Calu3 (cell line): ENCODE measurements around the gene FKBP3. TPM values are rescaled to one million over a fixed set of nuclear protein-coding genes. Genes with fewer than 3 reads are reported as not detected.

Experiments used
- BruUV-seq: library from RNA; stranded (reverse); fragments of 400-500 nt; replicated peaks from 2 replicates; lab custom pipeline; 2021; lab: Mats Ljungman, UMichigan
- CTCF ChIA-PET: fragments of 300-600 bp; sonication (Branson Sonifier 250); formaldehyde crosslinking; loops from one replicate; lab custom pipeline; 2022; ENCODE audit warnings: antibody characterized with exemption; lab: Charles Lee
- DNase-seq: peaks from one replicate; pipeline ENCODE4 v3.0.0; 2022
- H3K27ac Mint-ChIP-seq: one replicate; pipeline ENCODE4 v1.8.0; 2022; ENCODE audit warnings: mixed read lengths; ENCODE audit not compliant: unreplicated experiment
- H3K27me3 Mint-ChIP-seq: one replicate; pipeline ENCODE4 v1.8.0; 2022; ENCODE audit warnings: mixed read lengths; ENCODE audit not compliant: unreplicated experiment
- H3K36me3 Mint-ChIP-seq: one replicate; pipeline ENCODE4 v1.8.0; 2022; ENCODE audit warnings: mild to moderate bottlenecking, moderate library complexity, mixed read lengths; ENCODE audit not compliant: insufficient read depth, unreplicated experiment
- H3K4me1 Mint-ChIP-seq: one replicate; pipeline ENCODE4 v1.8.0; 2022; ENCODE audit warnings: mild to moderate bottlenecking, low read depth, mixed read lengths; ENCODE audit not compliant: unreplicated experiment
- H3K4me3 Mint-ChIP-seq: one replicate; pipeline ENCODE4 v1.8.0; 2022; ENCODE audit warnings: mild to moderate bottlenecking, low read depth, moderate library complexity, mixed read lengths; ENCODE audit not compliant: unreplicated experiment
- H3K9me3 Mint-ChIP-seq: one replicate; pipeline ENCODE4 v1.8.0; 2022; ENCODE audit warnings: low read depth, mixed read lengths; ENCODE audit not compliant: unreplicated experiment
- CTCF ChIP-seq: fragments of 200-600 bp; IDR thresholded peaks from one replicate; pipeline ENCODE4 v1.8.0; 2022; ENCODE audit warnings: antibody characterized with exemption; ENCODE audit not compliant: unreplicated experiment
- intact Hi-C: fragments of 100-400 bp; cut with micrococcal nuclease; formaldehyde crosslinking; loops from one replicate; pipeline ENCODE4 v1.10.0; 2022; ENCODE audit not compliant: unreplicated experiment
- total RNA-seq: library from RNA; stranded (reverse); gene quantifications from 2 replicates; pipeline ENCODE4 v1.2.3, GENCODE V29; 2022

The FKBP3 gene
- total RNA-seq, 1 experiment from 2014 or later = 72.8 TPM

- H3K4me3 Mint-ChIP-seq = peak within 1 kb of the TSS; percentile 96
- H3K27ac Mint-ChIP-seq = peak within 1 kb of the TSS; percentile 93
- CTCF ChIA-PET = no interaction called here
- H3K9me3 Mint-ChIP-seq = no peaks in the 10 kb centered on the region
- peak; percentile 87 for DNase-seq
- BruUV-seq = no TSS peak
- intact Hi-C loops = loop anchor here (2.0 kb wide), 2 partner anchors 175 to 223 kb away; partner anchors contain the start of gene KLHL28
- H3K36me3 Mint-ChIP-seq = peaks cover 35% of the 10 kb centered on the region
- no peaks in the 10 kb centered on the region for H3K27me3 Mint-ChIP-seq
- TF ChIP-seq CTCF = no peak
- peaks cover 16% of the 10 kb centered on the region for H3K4me1 Mint-ChIP-seq
Observed at GRCh38 chr14:45135659-45136395, 1.5 kb upstream of the FKBP3 start, which contains the start of gene FANCM. Gene FANCM, plus strand, starts transcription at chr14:45135930. Its CDS starts 102 bp downstream, at chr14:45136032.

- H3K4me1 Mint-ChIP-seq = peaks cover 16% of the 10 kb centered on the region
- intact Hi-C loops = loop anchor here (2.0 kb wide), 2 partner anchors 174 to 222 kb away; partner anchors contain the start of gene KLHL28
- no peak for TF ChIP-seq CTCF
- no peaks in the 10 kb centered on the region for H3K9me3 Mint-ChIP-seq
- H3K27me3 Mint-ChIP-seq = no peaks in the 10 kb centered on the region
- BruUV-seq = no TSS peak
- H3K4me3 Mint-ChIP-seq = peak overlapping the region; percentile 96
- peaks cover 35% of the 10 kb centered on the region for H3K36me3 Mint-ChIP-seq
- no peak for DNase-seq
- CTCF ChIA-PET = no interaction called here
- peak overlapping the region; percentile 93 for H3K27ac Mint-ChIP-seq
Observed at GRCh38 chr14:45135156-45135555, 875 bp upstream of the FKBP3 start.

- CTCF ChIA-PET = no interaction called here
- Mint-ChIP-seq H3K27ac (peak overlapping the region; percentile 93), H3K9me3 (no peaks in the 10 kb centered on the region), H3K27me3 (no peaks in the 10 kb centered on the region), H3K4me1 (peaks cover 16% of the 10 kb centered on the region), H3K36me3 (peaks cover 35% of the 10 kb centered on the region), H3K4me3 (peak overlapping the region; percentile 96)
- no peak for TF ChIP-seq CTCF
- intact Hi-C loops = loop anchor here (2.0 to 5.0 kb wide), 3 partner anchors 119 to 221 kb away; partner anchors contain the start of genes KLHL28 and MIS18BP1
- BruUV-seq = TSS peak; percentile 67
- no peak for DNase-seq
Observed at GRCh38 chr14:45133683-45134050, 614 bp downstream of the FKBP3 start.

GRCh38 chr14:45128963-45129629, 5.2 kb downstream of the FKBP3 start:
- intact Hi-C loops = no loop called here
- Mint-ChIP-seq H3K27ac (no peak overlapping the region), H3K36me3 (peaks cover 18% of the 10 kb centered on the region), H3K4me3 (no peak overlapping the region), H3K4me1 (no peaks in the 10 kb centered on the region), H3K27me3 (no peaks in the 10 kb centered on the region), H3K9me3 (no peaks in the 10 kb centered on the region)
- no TSS peak for BruUV-seq
- DNase-seq = no peak
- CTCF ChIA-PET = no interaction called here
- no peak for TF ChIP-seq CTCF
